ENCODE results near the gene FCN2.

Gene FCN2

GRCh38 chr9:134935056-134935640 lies 54.5 kb downstream of the FCN2 start:
- no peak for DNase-seq

- DNase-seq, result no peak
Measured at GRCh38 chr9:134935701-134936345, 55.2 kb downstream of the FCN2 start.

GRCh38 chr9:134936346-134937163 lies 55.9 kb downstream of the FCN2 start:
- no peak for DNase-seq
